ENCODE data around the gene RNF121.

Gene RNF121

DNA sequence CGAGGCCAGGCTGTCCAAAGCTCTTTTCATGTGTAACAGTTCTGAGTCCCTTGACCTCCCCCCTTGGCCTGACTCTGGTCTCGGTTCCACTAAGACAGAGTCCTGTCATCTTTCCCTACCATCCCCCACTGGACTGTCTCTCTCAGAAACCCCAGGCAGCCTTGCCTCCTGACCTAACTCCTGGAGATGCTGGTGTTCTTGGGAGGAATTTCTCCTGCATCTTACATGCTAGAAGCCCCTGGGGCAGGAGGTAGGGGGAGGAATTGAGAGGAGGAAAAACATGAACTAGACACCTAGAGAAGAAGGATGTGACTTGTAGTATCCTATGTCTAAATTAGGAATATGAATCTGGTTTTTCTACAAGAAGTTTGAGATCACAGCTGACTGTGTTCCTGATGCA lies 69.2 kb downstream of the RNF121 start:
- TF ChIP-seq, protein P1, sequence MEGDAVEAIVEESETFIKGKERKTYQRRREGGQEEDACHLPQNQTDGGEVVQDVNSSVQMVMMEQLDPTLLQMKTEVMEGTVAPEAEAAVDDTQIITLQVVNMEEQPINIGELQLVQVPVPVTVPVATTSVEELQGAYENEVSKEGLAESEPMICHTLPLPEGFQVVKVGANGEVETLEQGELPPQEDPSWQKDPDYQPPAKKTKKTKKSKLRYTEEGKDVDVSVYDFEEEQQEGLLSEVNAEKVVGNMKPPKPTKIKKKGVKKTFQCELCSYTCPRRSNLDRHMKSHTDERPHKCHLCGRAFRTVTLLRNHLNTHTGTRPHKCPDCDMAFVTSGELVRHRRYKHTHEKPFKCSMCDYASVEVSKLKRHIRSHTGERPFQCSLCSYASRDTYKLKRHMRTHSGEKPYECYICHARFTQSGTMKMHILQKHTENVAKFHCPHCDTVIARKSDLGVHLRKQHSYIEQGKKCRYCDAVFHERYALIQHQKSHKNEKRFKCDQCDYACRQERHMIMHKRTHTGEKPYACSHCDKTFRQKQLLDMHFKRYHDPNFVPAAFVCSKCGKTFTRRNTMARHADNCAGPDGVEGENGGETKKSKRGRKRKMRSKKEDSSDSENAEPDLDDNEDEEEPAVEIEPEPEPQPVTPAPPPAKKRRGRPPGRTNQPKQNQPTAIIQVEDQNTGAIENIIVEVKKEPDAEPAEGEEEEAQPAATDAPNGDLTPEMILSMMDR (IDR thresholded peaks at IDR 0.05; ENCODE audit: insufficient read depth, missing control alignments), result no peak
- no peak for DNase-seq (ENCODE audit: insufficient read length, low spot score)
- no peak for FAIRE-seq

DNA sequence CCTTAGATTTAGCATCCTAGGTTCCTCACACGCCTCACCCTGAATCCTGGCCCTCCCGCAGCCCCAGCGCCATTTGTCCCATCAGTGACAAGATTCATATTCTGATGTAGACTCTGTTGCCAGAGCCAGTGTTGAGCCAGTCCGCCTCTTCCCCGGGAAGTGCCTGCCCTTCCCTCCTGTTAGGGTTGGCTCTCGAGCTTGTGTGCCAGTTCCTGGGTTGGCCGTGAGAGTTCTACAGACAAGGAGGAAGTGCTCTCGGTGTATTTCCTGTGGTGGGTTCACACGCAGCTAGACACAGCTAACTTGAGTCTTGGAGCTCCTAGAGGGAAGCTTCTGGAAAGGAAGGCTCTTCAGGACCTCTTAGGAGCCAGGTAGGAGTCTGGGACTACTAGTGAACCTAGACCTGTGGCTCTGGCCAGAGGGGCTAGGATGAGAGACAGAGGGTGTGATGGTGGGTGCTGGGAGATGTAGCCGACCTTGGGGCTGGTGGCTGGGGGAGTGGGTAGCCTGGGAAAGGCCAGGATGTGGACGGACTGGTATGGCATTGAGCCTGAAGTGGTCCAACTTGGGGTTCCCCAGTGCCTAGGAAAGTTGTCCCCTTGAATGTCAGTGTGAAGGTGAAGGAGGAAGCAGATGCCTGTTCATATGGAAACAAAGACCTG lies 69.9 kb downstream of the RNF121 start, which contains the start of gene IL18BP:
IL18BP (plus strand) TSS at position 261 of the 662 bp plus-strand sequence. CDS start 1,076 bp downstream, outside the sequence.
- no peak for FAIRE-seq
- no peak for DNase-seq (ENCODE audit: insufficient read length, low spot score)
- TF ChIP-seq, protein P1 (IDR thresholded peaks at IDR 0.05; ENCODE audit: insufficient read depth, missing control alignments), result no peak

DNA sequence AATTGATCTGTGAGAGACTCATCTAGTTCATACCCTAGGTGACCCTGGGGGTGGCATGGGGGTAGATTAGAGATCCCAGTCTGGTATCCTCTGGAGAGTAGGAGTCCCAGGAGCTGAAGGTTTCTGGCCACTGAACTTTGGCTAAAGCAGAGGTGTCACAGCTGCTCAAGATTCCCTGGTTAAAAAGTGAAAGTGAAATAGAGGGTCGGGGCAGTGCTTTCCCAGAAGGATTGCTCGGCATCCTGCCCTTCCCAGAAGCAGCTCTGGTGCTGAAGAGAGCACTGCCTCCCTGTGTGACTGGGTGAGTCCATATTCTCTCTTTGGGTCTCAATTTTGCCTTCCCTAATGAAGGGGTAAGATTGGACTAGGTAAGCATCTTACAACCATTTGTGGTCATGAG lies 70.5 kb downstream of the RNF121 start:
- FAIRE-seq (no peak), DNase-seq (ENCODE audit: insufficient read length, low spot score) (no peak)
- TF ChIP-seq, protein P1 (IDR thresholded peaks at IDR 0.05; ENCODE audit: insufficient read depth, missing control alignments), result no peak

DNA sequence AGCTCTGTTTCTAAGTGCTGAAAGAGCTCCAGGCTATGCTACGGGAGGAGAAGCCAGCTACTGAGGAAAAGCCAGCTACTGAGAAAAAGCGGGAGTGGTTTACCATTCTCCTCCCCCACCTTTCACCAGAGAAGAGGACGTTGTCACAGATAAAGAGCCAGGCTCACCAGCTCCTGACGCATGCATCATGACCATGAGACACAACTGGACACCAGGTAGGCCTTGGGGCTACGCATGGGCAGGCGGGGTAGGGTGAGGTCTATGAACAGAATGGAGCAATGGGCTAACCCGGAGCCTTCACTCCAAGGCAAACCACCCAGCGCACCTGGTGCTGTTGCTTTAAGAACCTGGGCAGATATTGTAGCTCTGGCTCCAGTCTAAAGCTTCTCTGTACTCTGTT lies 71.0 kb downstream of the RNF121 start:
- DNase-seq (ENCODE audit: insufficient read length, low spot score) (no peak), FAIRE-seq (no peak)
- TF ChIP-seq, protein P1 (IDR thresholded peaks at IDR 0.05; ENCODE audit: insufficient read depth, missing control alignments), result no peak

DNA sequence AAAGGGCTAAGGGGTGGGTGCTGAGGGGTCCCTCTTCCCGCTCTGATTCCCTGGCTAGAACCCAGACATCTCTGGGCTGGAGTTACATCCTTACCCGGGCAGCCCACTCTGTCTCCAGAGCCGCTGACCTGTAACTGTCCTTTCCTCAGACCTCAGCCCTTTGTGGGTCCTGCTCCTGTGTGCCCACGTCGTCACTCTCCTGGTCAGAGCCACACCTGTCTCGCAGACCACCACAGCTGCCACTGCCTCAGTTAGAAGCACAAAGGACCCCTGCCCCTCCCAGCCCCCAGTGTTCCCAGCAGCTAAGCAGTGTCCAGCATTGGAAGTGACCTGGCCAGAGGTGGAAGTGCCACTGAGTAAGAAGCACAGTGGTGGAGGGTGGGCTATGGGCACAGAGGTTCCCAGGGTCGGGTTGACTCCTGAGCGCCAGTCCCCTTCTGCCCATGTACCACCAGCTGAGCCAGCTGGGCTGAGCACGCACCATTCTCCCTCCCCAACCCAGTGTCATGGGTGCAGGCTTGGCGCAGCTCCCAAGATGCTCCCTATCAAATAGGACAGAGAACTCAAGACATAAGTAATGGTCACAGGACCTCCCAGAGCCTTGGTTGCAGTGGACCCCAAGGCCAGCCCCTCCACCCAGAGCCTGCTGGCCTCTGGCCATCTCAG lies 71.5 kb downstream of the RNF121 start:
- no peak for FAIRE-seq
- TF ChIP-seq, protein P1 (IDR thresholded peaks at IDR 0.05; ENCODE audit: insufficient read depth, missing control alignments), result no peak

DNA sequence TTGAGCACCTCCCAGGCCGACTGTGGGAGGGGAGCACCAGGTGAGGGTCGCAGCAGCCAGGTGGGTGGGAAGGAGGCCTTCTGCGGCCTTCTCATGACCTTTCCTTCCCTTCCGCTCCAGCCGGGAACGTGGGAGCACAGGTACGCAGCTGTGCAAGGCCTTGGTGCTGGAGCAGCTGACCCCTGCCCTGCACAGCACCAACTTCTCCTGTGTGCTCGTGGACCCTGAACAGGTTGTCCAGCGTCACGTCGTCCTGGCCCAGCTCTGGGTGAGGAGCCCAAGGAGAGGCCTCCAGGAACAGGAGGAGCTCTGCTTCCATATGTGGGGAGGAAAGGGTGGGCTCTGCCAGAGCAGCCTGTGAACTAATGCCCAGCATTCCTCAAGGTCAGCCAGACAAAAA lies 72.4 kb downstream of the RNF121 start:
- DNase-seq (ENCODE audit: insufficient read length, low spot score), result no peak
- TF ChIP-seq, protein P1 (IDR thresholded peaks at IDR 0.05; ENCODE audit: insufficient read depth, missing control alignments), result no peak
- FAIRE-seq, result no peak

More for the DNA sequence above, 71.5 kb downstream of the RNF121 start:
- DNase-seq (ENCODE audit: insufficient read length, low spot score), result no peak
